Measurements from ENCODE around the gene FGFBP1.

The FGFBP1 gene

GRCh38 chr4:15971068-15971801 is 32.7 kb upstream of the FGFBP1 start:
- no peak for TF ChIP-seq CTCF (IDR thresholded peaks at IDR 0.05; ENCODE audit: insufficient read depth, low read depth, low read length, missing control alignments)

GRCh38 chr4:15968551-15969300 is 30.2 kb upstream of the FGFBP1 start:
- DNase-seq (ENCODE audit: low read depth) = no peak
- TF ChIP-seq CTCF (IDR thresholded peaks at IDR 0.05; ENCODE audit: insufficient read depth, low read depth, low read length, missing control alignments) = no peak
- H3K4me3 ChIP-seq (ENCODE audit: low read length) = no peak overlapping the region

More at GRCh38 chr4:15971068-15971801, 32.7 kb upstream of the FGFBP1 start:
- no peak overlapping the region for H3K4me3 ChIP-seq (ENCODE audit: low read length)
- no peak for DNase-seq (ENCODE audit: low read depth)

GRCh38 chr4:15965325-15965724 is 26.8 kb upstream of the FGFBP1 start:
- no peak for TF ChIP-seq CTCF (IDR thresholded peaks at IDR 0.05; ENCODE audit: insufficient read depth, low read depth, low read length, missing control alignments)
- no peak overlapping the region for H3K4me3 ChIP-seq (ENCODE audit: low read length)
- no peak for DNase-seq (ENCODE audit: low read depth)

GRCh38 chr4:15964159-15964558 is 25.6 kb upstream of the FGFBP1 start:
- TF ChIP-seq CTCF (IDR thresholded peaks at IDR 0.05; ENCODE audit: insufficient read depth, low read depth, low read length, missing control alignments) = peak; percentile 31
- DNase-seq (ENCODE audit: low read depth) = no peak
- no peak overlapping the region for H3K4me3 ChIP-seq (ENCODE audit: low read length)

- no peak overlapping the region for H3K4me3 ChIP-seq (ENCODE audit: low read length)
- no peak for DNase-seq (ENCODE audit: low read depth)
- TF ChIP-seq CTCF (IDR thresholded peaks at IDR 0.05; ENCODE audit: insufficient read depth, low read depth, low read length, missing control alignments) = no peak
These were observed 25.0 kb upstream of the FGFBP1 start for GRCh38 chr4:15963576-15963975.

- TF ChIP-seq CTCF (IDR thresholded peaks at IDR 0.05; ENCODE audit: insufficient read depth, low read depth, low read length, missing control alignments) = peak; percentile 39
- no peak within 1 kb of the TSS for H3K4me3 ChIP-seq (ENCODE audit: low read length)
- DNase-seq (ENCODE audit: low read depth) = peak; percentile 54
These were observed 24.5 kb upstream of the FGFBP1 start, which contains the start of gene FGFBP2 for GRCh38 chr4:15963001-15963451. Gene FGFBP2, minus strand, starts transcription at chr4:15963175. Its CDS starts 46 bp downstream, at chr4:15963129.

Data from epithelial cell of esophagus (primary cell).